T follicular helper cell (primary cell): ENCODE measurements around the gene CCDC87.
A peak's percentile ranks its signal among the peaks of the same experiment; 100 is the strongest.

Source experiments
- DNase-seq: peaks from one replicate; pipeline ENCODE4 v3.0.0-alpha.2; 2020; ENCODE audit warnings: low read depth

The CCDC87 gene

DNA sequence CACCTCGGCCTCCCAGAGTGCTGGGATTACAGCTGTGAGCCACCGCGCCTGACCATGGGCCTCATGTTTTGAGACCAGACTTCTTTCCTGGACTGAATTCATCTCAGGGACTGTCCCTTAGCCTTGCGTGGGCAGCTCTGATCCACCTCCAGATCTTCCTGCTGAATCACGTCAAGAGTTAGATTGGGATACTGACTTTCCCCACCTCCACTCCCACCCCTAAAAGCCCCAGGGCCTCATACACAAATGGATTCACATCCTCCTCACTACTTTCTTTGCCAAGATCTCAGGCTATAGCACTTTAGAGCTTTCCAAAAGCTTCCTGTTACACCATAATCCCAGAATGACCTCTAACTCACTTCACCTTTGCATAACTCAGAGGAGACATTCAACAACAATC lies 12.1 kb downstream of the CCDC87 start:
- DNase-seq = no peak

DNA sequence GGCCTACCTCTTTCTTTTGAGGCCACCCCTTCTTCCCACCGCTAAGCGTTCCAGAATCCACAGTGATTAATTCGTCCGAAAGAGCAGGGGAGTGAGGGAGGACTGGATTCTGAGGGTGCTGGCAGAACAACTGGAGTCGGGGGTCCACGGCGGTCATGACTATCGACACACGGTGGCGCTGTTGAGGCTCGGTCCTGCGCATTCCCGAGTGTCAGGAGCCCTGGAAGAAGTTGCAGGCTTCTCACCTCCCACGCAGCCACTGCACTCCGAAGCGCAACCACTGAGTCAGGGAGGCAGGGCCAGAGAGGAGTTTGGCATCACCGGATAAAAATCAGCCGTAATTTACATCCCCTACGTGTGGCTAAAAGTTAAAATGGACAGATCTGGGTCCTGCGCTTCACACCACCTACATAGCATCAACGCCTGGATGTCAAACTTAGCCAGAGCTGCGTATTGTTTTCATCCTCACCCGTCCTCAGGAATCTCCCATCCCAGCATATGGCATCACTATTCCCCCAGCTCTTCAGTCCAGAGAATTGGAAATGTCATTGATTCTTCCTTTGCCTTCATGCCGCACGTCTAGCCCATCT lies 13.8 kb downstream of the CCDC87 start:
- DNase-seq = peak; percentile 70

DNA sequence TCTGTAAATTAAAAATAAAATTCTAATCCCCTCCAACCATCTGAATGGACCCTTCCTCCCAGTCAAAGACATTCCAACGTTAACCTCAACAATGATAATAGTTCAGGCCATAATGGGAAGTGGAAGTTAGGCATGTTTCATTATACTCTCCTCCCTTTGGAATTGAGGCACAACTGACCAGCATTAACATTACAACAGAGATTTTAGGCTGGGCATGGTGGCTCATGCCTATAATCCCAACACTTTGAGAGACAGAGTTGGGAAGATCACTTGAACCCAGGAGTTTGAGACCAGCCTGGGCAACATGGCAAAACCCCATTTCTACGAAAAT lies 22.0 kb downstream of the CCDC87 start:
- no peak for DNase-seq

DNA sequence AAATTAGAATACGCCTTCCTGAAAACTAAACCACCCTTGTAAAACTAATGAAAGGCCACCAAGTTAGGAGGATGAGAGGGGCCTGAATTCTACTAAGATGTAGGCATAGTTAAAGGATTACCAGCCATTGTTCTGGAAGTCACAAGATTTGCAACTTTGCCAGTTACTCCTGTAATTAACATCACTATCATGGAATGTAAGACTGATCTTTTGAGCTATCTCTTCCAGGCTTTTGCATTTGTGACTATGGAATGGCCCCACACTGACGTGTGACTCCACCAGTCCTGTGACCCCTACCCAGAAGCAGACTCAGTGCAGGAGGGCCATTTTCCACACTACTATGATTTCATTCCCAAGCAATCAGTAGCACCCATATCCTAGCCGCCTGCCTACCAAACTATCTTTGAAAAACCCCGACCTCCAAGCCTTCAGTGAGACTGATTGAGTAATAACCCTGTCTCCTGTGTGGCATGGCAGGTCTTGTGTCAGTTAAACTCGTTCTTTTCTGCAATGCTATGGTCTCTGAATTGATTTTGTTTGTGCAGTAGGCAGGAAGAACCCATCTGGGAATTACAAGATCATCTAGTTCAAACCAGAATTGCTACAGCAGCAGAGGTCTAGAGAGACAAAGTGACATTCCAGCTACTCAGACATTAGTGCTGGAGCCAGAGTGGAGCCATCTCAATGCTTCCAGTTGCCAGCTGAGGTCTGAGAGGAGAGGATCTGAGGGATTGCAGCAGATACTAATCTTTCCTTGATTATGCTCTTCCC lies 22.6 kb downstream of the CCDC87 start:
- DNase-seq = no peak

DNA sequence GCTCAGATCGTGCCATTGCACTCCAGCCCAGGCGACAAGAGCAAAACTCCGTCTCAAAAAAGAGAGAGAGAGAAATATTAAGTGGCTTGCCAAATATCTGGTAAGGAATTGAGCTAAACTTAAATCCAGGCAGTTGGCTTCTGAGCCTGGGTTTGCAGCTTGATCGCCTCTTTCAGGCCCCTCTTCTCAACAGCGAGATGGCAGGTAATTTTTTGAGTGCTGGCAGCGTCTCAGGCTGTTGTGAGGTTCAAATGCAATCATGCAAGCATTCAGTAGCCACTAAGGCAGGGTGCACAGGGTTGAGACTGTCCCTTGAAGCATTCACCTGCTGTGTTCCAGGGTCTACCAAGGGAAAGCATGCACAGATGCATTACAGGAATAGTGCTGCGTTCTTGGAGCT lies 23.8 kb downstream of the CCDC87 start:
- no peak for DNase-seq

DNA sequence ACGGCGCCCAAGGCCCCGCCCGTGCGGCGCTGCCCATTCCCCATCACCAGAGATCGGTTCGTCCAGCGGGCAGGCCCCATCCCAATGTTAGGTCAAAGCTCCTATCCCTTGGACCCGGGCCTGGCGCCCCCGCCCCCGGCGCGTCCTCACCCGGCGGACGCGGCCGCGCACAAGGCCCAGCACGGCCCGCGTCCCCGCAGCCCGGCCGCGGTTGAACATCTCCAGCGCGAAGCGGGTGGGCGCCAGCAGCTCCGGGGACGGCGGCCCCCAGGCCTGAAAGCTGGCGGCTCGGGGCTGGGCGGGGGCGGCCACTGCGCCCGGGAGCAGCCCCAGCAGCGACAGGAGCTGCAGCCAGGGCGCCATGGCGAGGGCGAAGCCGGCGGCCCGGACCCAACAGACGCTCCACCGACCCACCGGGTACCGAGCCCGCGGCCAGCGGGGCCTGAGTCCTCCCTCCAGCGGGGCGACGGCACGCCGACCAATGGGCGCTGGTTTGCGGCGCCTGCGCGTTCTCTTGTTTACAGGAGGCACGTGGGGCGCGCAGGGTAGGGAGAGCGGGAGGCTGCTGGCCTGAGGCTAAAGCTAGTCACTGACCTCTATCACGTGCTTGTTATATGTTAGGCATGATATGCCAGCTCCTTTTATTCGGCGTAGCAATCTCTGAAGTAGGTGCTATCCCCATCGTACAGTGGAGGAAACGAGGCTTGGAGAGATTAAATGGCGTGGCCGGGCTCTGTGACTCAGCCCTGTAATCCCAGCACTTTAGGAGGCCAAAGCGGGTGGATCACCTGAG lies 24.5 kb downstream of the CCDC87 start, which contains the start of gene CTSF:
Gene CTSF (minus strand): TSS at position 483 of the 793 bp plus-strand sequence. CDS start 120 bp downstream, at position 363.
- DNase-seq = peak; percentile 56

DNA sequence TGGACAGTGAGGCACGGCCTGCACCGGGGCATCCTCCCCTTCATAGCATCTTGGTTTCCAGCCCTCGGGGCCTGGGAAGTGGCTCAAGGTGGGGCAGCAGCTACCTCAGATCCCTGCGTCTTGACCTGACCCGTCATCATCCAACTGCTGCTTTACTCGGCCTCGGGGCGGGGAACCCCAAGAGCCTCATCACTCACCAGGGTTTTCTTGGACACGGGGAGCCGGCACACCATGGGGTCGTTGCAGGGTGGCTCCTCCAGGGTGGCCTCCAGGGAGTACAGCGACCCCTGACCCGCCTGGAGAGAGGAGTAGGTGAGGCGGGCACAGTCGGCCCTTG lies 25.1 kb downstream of the CCDC87 start:
- DNase-seq = no peak

DNA sequence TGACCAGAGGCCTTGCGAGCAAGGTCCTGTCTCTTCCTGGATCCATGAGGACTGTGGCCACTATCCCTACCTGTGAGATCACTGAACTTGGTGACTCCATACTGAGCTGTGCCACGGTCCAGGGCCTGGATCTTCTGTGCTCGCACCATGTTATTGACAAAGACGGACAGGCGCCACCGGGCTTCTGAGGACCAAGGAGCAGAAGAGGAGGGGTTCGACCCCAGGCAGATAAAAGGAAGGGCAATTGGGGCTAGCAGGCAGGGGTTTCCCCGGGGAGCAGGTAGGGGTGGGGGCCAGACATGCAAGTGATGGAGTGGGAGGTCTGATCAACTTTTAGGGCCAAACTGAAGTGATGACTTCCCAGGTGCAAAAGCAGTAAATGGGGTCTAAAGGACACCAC lies 26.6 kb downstream of the CCDC87 start:
- no peak for DNase-seq

DNA sequence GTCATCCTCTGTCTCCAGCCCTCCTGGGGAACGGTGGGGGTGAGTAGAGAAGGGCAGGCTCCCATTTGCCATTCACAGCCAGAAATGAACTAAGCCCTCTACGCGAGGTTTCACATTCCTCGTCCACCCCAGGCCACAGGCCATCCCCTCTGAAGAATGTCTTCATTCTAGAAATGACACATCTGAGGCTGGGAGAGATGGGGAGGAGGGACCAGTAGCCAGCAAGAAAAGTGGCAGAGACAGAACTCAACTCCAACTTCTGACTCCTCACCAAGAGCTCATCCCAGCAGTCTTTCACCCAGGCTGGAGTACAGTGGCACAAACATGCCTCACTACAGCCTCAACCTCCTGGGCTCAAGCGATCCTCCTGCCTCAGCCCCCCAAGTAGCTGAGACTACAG lies 27.9 kb downstream of the CCDC87 start:
- no peak for DNase-seq

GRCh38 chr11:66564538-66564937 lies 28.3 kb downstream of the CCDC87 start:
- no peak for DNase-seq

- DNase-seq = no peak
Measured at GRCh38 chr11:66563832-66564231, 29.0 kb downstream of the CCDC87 start.

- no peak for DNase-seq
Measured at GRCh38 chr11:66562907-66563583, 29.8 kb downstream of the CCDC87 start.

DNA sequence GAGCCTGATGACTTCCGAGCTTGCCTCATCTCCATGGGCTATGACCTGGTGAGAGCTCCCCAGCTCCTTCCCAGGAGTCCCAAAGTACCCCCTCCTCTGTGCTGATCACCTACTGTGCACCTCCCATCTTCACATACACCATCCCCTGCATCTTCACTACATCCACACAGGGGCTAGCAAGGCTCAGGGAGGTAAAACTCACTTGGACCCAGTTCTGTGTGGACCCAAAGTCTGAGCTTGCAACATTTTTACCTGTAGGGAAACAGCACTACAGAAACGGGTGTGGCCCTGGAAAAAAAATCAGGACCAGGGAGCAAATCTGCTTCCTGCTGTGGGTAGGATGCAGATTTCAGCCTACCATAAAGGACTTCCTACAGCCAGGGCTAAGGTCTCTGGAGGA lies 30.6 kb downstream of the CCDC87 start:
- DNase-seq = no peak

DNA sequence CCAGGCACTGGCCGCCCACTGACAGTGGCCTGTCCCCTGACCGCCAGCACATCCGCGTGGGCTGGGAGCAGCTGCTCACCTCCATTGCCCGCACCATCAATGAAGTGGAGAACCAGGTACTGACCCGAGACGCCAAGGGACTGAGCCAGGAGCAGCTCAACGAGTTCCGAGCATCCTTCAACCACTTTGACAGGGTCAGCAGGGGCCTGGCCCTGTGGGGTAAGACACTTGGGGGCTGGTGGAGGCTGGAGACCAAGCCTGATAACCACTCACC lies 31.0 kb downstream of the CCDC87 start:
- DNase-seq = no peak

DNA sequence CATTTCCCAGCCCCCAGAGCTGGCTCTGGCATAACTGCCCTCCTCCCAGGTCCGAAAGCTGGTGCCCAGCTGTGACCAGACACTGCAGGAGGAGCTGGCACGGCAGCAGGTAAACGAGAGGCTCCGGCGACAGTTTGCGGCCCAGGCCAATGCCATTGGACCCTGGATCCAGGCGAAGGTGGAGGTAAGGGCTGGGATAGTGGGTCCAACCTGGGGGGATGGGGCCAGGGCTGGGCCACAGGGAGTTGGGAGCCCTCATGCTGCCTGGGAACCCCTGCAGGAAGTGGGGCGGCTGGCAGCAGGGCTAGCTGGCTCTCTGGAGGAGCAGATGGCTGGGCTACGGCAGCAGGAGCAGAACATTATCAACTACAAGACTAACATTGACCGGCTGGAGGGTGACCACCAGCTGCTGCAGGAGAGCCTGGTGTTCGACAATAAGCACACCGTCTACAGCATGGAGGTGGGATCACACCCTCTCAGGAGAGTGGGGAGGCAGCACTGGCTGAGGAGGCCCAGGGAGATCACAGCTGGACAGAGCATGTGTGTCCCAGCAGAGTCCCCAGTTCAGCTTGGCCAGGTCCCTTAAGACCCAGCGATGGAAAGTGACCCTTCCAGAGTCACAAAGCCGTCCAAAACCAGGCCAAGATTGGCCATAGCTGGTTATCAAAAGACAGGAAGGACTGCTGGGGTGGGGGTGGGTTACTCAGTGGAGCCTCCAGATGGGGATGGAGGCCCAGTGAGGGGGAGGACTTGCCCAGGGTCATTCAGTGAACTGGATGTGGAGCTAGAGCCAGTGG lies 31.5 kb downstream of the CCDC87 start:
- DNase-seq = no peak

GRCh38 chr11:66559866-66560676 lies 32.8 kb downstream of the CCDC87 start:
- DNase-seq = no peak

DNA sequence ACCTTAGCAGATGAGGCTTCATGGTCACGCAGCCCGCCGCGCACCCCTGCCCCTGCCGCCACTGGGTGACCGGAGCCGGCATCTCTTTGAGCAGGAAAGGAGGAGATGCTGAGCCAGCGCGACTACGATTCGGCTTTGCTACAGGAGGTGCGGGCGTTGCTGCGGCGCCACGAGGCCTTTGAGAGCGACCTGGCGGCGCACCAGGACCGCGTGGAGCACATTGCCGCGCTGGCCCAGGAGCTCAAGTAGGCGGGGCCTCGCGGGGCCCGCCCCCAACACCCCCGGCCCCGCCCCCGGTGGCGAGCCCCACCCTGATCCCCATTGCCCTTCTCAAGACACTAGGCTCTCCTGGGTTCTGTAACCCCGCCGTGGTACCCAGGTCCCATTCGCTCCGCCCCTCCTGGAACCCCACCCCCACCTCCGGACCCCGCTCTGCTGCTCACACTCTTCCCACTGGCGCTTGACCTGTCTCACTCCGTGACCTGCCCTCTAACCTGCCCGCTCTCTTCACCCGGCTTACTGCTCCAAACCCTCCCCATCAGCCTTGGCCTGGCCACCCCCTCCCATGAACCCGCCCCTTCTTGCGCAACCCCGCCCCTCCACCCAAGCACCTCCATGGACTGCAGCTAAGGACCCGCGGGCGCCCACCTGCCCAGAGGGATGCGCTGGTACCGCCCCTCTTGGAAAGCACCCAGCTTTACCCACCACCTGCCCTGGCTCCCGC lies 33.6 kb downstream of the CCDC87 start:
- DNase-seq = peak; percentile 20

DNA sequence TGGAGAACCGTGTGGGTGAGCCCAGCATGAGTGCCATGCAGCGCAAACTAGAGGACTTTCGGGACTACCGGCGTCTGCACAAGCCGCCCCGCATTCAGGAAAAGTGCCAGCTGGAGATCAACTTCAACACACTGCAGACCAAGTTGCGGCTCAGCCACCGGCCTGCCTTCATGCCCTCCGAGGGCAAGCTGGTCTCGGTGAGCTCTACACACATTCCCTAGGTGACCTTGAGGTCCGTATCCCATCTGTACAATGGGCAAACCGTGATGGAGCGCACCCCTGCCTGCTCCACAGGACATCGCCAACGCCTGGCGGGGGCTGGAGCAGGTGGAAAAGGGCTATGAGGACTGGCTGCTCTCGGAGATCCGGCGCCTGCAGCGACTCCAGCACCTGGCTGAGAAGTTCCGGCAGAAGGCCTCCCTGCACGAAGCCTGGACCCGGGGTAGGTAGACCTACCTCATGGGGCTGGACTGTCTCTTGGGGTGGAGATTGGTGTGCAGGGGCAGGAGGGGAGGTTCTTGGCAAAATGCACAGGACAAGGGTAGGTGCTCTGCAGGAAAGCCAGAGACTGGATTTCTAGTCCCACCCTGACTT lies 35.0 kb downstream of the CCDC87 start:
- no peak for DNase-seq

DNA sequence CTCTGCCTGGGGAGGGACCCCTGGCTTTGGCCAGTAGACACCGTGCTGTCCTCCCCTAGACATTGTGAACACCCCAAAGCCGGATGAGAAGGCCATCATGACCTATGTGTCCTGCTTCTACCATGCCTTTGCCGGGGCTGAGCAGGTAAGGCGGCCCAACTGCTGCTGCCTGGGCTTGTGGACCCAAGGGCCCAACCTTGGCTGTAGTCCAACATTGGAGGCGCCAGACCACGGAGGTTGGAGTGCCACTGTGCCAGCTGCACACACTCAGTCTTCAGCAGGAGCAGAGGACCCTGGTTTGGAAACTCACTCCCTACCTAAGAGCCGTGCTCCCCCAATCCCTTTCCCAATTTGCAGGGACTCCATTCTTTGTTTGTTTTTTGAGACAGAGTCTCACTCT lies 36.8 kb downstream of the CCDC87 start:
- no peak for DNase-seq

DNA sequence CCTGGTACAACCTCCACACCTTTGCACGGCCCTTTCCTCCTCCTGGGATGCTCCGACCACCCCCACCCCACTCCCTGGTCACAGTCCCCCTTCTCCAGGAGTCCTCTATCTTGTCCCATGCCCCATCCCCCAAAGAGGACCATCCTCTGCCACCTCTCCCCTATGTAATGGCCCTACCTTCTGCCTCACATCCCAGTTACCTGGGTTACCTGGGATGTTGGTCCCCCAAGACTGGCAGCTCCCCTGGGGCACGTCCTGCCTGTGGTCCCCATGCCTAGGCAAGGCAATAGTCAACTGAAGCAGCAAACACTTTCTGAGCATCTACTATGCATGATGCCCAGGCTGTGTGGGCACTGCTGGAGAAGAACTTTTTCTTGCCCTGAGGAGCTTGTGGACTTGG lies 37.4 kb downstream of the CCDC87 start:
- DNase-seq = no peak
